Measurements from ENCODE around the gene HOXB3.

DNA sequence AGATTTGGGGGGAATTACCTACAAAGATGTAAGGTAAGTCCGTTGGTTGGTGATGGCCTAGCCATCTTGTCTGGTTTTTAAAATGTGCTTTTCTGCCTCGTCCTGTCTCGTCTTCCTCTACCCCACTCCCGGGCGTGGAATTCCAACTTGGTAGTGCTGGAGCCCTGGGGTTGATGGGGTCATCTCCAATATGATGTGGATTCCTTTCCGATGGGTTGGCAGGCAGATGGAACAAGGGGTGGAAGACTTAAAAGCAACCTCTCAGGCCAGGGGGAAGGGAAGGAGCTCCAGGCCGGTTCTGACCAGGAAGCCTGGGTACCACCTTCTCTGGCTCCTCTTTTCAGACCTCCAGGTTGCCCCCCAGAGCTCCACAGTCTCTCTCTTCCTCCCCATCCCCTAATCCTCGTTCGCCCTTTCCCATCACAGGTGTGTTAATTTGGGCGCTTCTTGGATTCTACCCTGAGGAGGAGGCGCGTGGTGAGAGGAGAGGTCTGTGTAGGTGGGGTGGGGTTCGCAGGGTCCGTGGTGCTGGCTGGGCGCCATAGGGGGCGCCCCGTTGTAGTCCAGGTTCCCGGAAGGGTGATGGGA lies 40.0 kb downstream of the HOXB3 start:
- TF ChIP-seq, protein P1, sequence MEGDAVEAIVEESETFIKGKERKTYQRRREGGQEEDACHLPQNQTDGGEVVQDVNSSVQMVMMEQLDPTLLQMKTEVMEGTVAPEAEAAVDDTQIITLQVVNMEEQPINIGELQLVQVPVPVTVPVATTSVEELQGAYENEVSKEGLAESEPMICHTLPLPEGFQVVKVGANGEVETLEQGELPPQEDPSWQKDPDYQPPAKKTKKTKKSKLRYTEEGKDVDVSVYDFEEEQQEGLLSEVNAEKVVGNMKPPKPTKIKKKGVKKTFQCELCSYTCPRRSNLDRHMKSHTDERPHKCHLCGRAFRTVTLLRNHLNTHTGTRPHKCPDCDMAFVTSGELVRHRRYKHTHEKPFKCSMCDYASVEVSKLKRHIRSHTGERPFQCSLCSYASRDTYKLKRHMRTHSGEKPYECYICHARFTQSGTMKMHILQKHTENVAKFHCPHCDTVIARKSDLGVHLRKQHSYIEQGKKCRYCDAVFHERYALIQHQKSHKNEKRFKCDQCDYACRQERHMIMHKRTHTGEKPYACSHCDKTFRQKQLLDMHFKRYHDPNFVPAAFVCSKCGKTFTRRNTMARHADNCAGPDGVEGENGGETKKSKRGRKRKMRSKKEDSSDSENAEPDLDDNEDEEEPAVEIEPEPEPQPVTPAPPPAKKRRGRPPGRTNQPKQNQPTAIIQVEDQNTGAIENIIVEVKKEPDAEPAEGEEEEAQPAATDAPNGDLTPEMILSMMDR (IDR thresholded peaks at IDR 0.05) = no peak
- TF ChIP-seq POLR2AphosphoS5 (IDR thresholded peaks at IDR 0.05) = no peak

Measured in prostate gland (tissue), 2 donors.